NCI-H82 treated with DMSO at 0.1 percent for 48 hours (cell line): ENCODE results near the gene NFKBIZ.

Experiments used
- DNase-seq: peaks from one replicate; lab custom pipeline; 2025; ENCODE audit not compliant: unreplicated experiment; lab: John Stamatoyannopoulos, UW

NFKBIZ gene

GRCh38 chr3:101848754-101849713, at the start of gene NFKBIZ:
Gene NFKBIZ, plus strand, starts transcription at chr3:101849514. Its CDS starts 115 bp downstream, at chr3:101849629.
- peak; percentile 61 for DNase-seq

GRCh38 chr3:101801174-101801573, 48.1 kb upstream of the NFKBIZ start:
- DNase-seq = no peak

- no peak for DNase-seq
Measured at GRCh38 chr3:101802179-101802578, 47.1 kb upstream of the NFKBIZ start.

DNA sequence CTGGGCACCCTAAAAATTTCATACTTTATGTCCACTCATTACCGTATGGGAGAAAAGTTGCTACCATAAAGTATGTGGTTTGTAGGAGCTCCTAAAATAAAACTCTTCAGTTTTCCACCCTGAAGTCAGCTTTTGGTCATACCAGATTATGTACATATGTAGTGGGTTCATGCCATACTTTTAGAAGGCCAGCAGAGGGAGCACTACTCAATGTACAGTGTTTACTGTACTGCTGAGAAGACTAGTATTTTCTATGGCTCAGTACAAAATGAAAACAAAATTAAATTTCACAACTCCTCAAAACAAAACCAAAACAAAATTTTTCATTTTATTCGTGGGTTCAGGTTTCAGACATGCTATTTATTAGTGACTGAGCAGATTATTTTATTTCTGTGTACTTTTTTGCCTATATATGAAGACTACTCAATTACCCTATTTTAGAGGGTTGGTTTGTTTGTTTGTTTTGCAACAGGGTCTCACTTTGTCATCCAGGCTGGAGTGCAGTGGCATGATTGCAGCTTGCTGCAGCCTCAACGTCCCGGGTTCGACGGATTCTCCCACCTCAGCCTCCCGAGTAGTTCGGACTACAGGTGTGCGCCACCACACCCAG, 46.0 kb upstream of the NFKBIZ start:
- DNase-seq = peak; percentile 16

DNA sequence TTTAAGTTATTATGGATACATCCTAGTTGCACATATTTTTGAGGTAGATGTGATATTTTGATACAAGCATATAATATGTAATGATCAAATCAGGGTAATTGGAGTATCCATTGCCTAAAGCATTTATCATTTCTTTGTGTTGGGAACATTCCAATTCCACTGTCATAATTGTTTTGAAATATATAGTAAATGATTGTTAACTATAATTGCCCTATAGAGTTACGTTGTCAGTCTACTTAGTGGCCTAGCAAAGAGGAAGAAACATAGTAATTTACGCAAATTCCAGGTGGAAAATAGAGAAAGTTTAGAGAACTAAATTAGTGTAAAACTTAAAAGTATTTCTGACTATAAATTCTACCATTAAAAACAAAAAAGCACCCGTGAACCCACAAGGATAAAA, 45.4 kb upstream of the NFKBIZ start:
- no peak for DNase-seq

DNA sequence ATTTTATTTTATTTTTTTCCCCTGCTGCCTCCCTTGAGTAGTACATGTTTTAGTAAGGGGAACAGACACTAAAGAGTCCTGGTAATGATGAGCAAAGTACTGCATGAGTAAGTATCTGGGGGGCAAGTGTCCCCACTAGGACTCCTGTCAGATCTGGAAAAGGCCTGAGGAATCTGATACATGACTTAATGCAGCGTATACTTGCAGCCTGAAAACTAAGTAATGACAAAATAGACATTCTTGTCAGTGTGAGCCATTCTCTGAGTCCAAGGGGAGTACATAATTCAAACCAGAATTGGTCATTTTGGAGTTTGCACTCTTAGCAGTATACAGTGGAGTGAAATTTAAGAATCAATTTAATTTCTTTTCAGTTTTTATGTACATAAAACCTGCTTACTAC, 42.8 kb upstream of the NFKBIZ start:
- no peak for DNase-seq

DNA sequence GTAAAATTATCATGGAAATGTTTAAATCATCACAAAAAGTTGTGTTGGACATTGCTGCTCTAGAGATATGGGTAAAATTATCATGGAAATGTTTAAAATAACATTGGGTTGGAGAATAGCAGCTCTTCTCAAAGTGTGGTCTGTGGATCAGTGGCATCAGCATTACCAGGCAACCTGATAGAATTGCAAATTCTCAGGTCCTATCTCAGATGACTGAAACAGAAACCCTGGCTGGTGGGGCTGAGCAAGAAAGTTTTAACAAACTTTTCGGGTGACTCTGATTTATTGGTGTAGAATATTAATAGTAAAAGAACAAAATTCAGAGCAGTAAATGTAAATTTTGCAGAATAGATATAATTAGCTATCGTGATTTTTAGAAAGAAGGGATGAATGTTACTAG, 41.4 kb upstream of the NFKBIZ start:
- no peak for DNase-seq

DNA sequence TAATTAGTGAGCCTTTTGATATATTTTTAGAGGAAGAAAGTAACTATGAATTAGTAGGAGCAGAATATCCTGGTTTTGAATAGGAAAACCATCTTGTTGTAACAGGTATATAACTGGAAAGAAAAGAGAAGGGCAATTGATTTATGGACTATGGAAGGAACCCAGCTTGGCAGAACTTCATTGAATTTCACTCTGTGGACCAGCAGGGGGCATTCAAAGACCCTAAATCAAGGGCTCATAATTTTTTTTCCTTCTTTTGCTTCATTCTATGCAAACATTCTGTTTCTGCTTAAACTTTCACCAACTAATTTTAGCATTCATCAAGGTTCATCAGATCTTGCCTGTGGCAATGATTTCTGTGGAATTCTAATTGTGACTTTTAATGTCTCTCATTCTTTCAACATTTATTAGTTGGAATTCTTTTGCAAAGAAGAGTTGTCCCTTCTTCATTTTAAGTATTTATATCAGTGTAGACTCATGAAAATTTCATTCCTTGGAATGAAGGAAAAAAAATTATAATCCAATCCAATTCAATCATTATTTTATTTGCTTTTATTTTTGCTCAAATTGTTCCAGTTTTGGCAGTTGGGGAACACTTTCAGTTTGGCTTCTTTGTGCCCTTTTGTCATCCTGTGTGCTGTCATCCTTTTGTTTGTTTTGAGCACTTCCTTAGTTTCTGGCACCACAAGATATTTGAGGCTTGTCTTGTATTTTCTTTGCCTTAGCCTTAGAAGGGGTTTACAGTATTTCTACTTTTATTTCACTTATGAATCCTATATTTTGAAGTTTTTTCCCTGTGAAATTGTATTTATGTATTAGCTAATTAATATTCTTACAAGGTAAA, 39.9 kb upstream of the NFKBIZ start:
- DNase-seq = peak; percentile 15

DNA sequence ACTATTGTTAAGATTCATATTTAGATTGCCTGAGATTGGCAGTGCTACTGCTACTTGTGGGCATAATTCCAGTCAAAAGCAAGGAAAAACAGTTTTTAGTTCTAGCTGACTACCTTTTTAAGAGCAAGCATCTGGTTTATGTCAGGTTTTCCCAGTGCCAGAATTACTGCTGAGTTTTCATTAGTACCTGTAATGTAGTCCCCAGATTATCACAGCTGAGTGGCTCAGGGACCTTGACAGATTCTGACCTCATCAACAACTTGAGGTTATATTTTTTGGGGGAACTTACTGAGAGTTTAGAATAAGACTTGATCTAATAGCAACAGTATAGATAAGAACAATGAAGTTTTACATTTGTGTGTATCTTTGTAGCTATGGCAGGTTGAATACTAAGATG, 39.3 kb upstream of the NFKBIZ start:
- DNase-seq = no peak

- no peak for DNase-seq
Measured at GRCh38 chr3:101811875-101812274, 37.4 kb upstream of the NFKBIZ start.

DNA sequence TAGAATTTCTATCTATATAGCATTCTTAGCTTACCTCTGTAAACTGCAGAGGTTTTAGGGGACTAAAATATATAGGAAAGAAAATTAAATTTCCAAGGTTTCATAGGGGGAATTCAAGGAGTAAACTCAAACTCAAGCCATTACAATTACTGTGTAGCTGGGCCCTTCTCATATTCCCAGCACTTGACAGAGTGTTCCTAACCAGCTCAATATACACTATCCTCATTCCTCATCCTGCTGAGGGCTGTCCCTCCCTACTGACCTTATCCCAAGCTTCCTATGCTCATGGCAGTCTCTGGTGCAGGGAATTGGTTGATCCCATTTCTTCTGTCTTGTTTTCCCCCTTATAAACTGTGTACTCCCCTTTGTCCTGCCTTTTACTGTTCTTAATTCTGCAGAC, 36.4 kb upstream of the NFKBIZ start:
- no peak for DNase-seq

GRCh38 chr3:101813817-101814440, 35.4 kb upstream of the NFKBIZ start:
- DNase-seq = no peak

DNA sequence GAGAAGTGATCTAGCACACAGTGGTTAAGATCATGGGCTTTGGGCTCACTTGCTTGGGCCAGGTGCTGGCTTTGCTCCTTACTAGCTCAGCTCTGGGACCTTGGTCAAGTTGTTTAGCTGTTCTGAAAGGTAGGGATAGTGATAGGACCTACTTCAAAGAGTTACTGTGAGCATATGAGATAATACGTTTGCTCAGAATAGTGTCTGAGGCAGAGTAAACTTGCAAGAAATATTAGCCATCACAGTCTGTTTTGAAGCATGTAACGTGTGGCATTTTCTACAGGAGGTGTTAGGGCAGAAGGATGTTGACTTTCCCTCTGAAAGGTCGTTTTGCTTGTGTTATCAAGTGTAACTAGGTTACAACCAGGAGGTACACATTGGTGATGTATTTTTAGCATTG, 34.5 kb upstream of the NFKBIZ start:
- no peak for DNase-seq

DNA sequence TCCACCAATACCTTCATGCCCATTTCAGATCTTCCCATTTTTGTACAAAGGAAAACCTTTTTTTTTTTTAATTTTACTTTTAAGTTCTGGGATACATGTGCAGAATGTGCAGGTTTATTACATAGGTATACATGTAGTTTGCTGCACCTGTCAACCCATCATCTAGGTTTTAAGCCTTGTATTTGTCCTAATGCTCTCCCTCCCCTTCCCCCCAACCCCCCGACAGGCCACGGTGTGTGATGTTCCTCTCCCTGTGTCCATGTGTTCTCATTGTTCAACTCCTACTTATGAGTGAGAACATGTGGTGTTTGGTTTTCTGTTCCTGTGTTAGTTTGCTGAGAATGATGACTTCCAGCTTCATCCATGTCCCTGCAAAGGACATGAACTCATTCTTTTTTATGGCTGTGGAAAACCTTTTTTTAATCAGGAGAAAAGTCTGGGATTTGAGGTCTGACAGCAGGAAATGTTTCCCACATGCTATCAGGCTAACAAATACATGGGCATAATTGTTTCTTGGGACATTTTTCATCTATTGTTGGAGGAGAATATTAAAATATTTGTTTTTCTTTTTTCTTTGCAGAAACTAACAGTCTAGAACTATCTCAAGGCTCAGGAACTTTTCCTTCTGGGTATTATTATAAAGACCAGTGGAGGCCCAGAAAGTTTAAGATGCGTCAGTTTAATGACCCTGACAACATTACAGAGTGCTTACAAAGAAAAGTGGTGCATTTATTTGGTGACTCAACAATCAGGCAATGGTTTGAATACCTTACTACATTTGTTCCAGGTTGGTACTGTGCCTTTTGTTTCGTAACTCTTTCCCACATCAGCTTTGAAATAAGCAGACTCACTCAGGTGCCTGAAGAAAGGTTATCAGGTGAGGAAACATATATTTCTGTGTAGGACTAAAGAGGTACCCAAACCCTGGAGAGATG, 32.8 kb upstream of the NFKBIZ start:
- DNase-seq = no peak

DNA sequence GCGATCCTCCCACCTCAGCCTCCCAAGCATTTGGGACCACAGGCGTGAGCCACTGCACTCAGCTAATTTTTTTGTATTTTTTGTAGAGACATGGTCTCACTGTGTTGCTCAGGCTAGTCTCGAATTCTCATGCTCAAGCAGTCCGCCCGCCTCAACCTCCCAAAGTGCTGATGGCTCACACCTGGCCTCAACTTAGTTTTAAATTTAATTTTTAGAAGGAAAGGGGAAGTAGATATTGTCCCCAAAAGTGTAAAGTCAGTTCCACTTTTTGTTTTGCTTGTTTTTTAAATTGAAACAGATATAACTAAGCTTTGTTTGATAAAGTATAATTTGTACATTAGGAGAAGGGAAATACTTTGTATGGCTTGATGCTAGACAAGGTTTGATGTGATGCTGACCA, 31.3 kb upstream of the NFKBIZ start:
- no peak for DNase-seq

GRCh38 chr3:101819649-101820206, 29.6 kb upstream of the NFKBIZ start:
- no peak for DNase-seq

DNA sequence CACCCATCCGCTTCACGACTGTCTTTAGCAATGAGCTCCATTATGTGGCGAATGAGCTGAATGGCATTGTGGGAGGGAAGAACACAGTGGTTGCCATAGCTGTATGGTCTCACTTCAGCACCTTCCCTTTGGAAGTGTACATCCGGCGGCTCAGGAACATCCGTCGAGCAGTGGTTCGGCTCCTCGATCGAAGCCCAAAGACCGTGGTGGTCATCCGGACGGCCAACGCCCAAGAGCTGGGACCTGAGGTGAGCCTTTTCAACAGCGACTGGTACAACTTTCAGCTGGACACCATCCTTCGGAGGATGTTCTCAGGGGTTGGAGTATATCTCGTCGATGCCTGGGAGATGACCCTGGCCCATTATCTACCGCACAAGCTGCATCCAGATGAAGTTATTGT, 27.8 kb upstream of the NFKBIZ start:
- no peak for DNase-seq

GRCh38 chr3:101823525-101823924, 25.8 kb upstream of the NFKBIZ start:
- no peak for DNase-seq

DNA sequence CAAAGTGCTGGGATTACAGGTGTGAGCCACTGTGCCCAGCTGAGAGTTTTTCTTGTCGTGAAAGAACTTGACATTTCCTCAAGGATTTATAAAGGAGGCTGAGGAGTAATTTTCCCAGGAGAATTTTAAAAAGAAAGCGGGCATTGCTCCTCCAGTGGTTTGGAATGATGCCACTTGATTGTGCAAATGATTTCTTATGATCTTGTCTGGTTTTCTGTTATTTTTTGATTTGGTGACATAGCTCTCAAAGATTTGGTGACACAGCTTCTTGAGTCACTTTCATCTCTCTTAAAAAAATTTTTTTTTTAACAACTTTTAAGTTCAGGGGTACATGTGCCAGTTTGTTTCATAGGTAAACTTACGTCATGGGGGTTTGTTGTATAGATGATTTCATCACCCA, 24.6 kb upstream of the NFKBIZ start:
- DNase-seq = no peak
